ENCODE measurements around the gene HPN.
"Not testable (repeated sequence)": the region's sequence is repeated elsewhere in the genome, so short reads cannot be mapped to it uniquely, and the experiment has no call there.

HPN gene

DNA sequence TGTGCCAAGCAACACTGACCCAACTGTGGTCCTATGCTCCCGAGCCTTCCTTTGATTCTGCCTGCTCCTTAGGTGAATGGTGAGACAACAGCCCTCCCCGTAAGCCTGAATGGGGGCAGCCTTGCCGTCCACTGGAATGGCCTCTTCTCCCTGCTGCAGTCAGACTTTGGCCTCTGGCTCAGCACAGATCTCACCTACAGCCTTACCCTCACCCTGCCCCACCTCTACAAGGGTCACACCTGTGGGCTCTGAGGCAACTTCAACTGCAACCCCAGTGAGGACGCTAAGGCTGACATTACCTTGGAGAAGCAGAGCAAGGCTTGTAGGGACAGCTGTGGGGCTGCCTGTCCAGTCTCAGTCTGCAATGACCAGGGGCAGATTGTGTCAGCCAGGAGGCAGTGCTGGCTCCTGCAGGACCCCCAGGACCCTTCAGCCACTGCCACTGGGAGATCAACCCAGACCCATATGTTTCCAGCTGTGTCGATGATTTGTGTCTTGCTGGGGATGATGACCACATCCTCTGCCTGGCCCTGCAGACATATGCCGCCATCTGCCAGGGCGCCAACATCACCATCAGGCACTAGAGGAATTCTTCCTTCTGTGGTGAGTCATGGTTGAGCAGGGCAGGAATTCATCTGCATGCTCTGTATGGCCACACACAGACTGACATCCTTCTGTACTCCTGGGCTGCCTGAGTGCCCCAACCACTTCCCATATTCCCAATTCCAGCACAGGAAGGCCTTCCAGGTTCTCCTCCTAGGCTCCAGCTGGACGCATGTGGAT lies 46.8 kb downstream of the HPN start:
- peak; percentile 86 for DNase-seq

DNA sequence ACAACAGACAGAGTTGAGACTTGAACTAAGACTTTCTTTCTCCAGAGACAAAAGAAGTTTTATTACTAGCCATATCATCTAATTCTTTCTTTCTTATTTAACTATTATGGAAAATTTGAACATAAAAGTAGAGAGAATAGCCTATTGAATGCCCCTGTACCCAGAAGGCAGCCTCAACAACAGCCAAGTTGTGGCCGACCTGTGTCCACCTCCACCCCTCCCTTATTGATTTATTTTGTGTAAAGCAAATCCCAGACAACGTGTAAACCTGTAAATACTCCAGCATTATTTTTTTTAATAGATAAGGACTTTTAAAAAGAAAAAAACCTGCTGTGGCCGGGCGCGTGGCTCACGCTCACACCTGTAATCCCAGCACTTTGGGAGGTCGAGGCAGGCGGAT lies 48.0 kb downstream of the HPN start:
- no peak for DNase-seq

DNA sequence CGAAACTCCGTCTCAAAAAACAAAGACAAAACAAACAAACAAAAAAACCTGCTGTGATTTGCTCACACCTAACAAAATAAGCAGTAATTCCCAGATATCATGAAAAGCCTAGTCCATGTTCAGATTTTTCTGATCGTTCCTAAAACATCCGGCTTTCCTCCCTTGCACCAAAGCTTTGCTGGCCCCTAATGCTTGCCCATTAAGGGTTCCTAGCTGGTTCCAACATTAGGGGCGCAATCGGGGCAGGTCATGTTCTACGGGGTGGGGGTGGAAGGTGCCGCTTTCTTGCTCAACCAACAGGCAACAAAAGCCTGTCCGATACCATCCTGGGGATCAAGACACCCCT lies 48.6 kb downstream of the HPN start:
- no peak for DNase-seq

DNA sequence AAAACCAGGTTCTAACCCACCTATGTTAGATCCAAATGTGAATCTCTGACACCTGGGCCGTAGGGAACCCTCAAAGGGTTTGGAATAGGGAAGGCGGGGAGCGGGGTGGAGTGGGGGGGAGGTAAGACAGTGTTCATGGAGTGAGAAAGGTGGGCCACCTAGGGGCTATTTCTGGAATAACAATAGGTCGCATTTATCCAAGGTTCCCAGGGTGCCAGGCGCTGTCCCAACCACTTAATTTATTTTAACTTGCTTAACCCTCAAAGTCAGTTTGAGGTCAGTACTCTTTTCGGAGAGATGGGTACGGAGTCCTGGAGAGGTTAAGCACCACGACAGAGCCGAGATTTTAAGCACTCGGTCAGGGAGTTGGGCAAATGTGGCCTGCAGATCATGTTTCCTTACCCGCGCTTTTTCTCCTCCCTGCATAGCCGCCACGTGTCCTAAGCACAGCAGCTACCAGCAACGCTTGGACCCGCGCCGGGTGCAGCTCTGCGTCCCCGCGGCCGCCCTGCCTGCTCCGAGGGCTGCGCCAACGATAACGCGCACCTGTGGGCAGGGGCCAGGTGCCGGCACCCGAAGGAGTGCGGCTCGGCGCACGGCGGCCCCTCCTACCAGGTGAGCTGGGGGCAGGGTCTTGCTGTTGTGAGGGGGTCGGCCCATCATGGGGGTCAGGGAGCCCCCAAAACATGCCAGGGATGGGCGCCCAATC lies 49.1 kb downstream of the HPN start:
- peak; percentile 30 for DNase-seq

DNA sequence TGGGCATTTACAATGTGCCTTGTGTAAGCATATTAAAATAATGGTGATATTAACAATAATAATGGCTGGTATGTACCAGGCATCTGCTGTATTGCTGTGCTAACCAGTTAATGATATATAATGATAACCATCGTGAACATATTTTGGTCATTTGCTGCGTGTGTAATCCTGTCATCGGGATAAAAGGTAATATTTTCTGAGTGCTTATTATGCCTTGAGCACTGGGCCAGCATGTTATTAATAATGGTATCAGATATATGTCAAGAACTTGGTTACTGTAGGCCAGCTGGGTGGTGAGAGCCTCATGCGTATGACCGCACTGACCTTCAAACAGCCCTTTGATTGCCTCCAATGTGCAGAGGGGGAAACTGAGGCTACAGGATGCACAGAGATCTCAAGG lies 51.9 kb downstream of the HPN start:
- DNase-seq, result no peak

DNA sequence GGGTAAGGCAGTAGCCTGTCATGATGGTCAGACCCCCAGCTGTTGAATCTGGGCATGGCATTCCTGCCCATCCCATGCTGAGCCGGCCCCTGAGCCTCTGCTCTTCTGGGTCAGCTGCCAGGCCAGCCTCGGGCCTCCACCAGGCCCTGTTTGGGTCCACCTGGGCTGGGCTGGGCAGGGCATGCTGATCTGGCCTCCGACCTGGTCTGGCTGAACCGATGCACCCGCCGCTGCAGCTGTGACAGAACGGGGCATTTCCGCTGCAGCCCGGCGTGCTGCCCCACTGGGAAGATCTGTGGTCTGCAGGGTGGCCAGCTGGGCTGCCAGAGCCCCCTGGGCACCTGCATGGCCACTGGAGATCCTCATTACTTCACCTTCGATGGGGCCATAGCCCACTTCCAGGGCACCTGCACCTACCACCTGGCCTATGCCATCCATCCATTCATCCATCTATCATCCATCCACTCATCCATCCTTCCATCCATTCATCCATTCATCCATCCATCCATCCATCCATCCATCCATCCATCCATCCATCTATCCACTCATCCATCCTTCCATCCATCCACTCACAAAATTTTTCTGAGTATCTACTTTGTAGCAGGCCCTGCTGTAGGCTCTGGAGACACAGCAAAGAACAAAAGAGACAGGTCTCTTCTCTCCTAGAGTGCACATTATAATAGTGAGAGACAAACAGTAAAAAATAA lies 52.6 kb downstream of the HPN start:
- DNase-seq, result no peak

DNA sequence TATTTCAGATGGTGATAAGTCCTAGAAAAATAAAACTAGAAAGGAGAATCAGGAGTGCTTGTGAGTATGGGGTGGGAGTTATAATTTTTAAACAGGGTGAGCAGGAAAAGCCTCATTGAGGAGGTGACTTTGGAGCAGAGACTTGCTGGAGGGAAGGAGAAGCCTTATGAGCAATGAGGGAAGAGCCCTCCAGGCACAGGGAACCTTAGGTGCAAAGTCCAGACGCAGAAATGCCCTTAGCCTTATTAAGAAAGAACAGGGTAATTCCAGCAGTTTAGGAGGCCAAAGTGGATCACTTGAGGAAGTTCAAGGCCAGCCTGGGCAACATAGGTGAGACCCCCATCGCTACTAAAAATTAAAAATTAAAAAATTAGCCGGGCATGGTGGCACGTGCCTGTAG lies 53.1 kb downstream of the HPN start:
- no peak for DNase-seq

DNA sequence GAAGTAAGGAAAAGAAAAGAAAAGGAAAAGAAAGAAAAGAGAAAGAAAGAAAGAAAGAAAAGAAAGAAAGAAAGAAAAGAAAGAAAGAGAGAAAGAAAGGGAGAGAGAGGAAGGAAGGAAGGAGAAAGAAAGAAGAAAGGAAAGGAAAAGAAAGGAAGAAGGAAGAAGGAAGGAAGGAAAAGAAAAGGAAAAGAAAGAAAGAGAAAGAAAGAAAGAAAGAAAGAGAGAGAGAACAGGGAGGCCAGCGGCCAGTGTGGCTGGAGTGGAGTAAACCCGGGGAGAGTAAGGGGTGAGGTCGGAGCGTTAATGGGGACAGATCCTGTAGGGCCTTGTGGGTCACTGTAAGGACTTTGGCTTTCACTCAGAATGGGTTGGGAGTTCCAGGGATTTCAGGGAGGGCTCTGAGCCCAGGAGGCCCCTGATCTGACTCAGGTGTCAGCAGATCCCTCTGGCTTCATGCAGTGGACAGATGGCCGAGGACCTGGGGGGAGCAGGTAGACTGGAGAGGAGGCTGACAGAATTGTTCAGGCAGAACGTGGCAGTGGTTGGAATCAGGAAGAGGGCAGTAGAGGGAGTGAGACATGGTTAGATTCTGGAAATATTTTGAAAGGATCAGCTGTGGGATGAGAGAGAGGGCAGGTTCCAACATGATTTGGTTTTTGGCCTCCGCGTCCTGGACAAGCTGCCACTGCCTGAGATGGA lies 54.3 kb downstream of the HPN start:
- no peak for DNase-seq

DNA sequence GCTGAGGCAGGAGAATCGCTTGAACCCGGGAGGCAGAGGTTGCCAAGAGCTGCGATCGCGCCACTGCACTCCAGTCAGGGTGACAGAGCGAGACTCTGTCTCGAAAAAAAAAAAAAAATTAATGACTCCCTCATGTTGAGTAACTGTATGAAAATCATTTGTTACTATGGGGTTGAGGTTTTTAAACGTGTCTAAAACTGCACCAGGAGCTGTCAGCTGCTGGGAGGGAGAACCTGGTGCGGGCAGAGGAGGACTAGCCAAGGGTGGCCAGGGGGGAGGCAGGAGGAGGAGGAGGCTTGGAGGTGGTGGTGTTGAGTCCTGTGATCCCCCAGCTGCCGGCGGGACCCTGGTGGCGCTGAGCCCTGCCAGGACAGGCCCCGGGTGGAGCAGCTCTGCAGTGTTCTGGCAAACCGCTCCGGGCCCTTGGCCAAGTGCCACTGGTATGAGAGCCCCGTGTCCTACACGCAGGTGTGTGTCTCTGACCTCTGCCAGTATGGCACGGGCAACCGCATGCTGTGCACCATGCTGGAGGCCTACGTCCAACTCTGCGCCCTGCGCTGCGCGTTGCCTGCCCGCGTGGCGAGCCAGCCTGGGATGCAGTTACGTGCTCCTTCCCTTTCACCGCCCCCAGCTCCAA lies 57.0 kb downstream of the HPN start:
- no peak for DNase-seq

DNA sequence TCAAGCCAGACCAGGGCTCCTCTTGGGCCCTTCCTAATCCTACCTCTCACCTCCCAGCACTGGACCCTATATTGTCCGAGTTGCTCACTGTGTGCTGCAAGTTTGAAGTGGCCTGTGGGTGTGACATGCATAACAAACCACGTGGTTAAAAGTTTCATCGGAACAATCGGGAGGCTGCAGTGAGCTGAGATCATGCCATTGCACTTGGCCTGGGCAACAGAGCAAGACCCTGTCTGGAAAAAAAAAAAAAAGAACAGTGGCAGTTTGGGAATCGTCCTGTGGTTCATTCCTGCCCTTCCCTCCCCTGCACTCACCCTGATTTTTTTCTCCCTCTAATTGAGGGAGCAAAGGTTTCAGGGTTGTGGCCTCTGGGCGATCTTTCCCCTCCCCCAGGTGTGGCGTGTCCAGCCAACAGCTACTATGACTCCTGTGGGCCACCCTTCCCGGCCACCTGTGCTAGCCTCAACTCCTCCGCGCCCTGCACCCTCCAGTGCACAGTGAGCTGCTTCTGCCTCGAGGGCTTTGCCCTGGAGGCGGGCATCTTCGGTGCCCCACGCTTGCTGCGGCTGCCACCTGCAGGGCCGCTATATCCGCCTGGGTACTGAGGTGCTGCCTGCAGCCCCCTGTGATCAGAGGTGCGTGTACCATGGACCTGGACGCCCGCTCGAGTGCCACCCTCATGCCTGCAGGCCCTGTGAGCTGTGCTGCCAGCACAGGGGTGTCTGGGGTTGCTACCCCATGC lies 57.8 kb downstream of the HPN start:
- no peak for DNase-seq

DNA sequence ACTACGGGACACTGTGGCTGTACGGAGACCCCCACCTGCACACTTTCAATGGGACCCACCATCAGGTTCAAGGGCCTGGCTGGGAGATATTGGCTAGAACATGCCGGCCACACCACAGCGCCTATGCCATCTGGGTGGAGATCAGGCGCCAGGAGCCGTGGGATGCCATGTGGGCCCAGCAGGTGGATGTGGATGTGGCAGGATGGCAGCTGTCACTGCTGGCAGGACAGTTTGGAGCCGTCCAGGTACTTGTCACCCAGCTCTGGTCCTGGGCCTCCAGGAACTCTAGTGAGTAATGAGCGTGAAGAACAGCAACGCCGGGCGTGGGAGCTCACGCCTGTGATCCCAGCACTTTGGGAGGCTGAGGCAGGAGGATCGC lies 58.4 kb downstream of the HPN start:
- DNase-seq, result no peak

DNA sequence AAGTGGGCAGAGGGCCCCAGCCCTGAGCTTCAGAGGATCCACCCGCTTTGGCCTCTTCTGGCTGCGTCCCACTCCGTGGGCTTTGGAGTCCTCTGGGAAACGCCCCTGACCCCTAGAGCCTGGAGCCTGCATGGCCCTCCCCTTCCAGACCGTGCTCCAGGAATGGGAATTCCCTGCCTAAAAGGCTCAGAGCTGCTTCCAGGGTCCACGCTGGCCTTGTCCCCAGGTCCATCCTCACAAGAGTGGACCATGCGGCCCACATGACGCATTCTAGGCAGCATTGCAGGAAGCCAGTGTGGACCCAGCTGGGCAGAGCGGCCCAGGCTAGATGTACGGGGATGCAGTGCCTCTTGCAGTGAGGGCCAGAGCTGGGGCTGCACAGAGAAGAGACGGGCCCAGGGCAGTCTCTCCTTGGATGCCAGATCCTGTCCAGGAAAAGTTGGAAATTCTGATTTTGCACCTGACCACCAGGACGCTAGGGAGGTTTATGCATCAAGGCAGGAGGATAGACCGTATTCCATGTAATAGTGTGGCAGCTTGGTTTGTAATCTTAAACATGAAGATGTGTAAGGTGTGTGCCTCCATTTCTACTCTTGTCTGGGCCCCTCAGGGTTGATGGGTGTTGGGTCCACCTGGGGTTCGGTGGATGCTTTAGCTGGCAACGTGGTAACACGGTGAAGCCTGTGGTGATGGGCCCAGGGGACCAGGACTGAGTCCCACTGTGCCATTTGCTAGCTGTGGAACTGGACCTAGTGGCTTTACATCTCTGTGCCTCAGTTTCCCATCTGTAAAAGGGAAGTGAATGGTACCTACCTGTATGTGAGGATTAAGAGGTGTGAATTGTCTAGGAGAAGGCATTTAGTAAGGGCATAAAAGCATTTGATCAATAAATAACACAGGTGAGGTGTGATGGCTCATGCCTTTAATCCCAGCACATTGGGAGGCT lies 59.3 kb downstream of the HPN start:
- DNase-seq, result no peak

DNA sequence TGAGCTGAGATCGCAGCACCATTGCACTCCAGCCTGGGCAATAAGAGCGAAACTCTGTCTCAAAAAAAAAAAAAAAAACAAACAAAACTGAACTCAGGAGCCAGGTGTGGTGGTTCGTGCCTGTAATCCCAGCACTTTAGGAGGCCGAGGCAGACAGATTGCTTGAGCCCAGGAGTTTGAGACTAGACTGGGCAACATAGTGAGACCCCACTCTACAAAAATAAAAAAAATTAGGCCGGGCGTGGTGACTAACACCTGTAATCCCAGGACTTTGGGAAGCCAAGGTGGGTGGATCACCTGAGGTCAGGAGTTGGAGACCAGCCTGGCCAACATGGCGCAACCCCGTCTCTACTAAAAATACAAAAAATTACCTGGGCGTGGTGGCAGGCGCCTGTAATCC lies 60.4 kb downstream of the HPN start:
- DNase-seq, result not testable (repeated sequence)

DNA sequence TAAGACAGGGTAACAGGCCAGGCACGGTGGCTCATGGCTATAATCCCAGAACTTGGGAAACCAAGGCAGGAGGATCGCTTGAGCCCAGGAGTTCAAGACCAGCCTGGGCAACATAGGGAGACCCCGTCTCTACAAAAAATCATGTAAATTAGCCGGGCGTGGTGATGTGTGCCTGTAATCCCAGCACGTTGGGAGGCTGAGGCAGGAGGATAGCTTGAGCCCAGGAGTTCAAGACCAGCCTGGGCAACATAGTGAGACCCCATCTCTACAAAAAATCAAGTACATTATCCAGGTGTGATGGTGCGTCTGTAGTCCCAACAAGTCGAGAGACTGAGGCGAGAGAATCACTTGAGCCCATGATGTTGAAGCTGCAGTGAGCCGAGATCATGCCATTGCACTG lies 62.1 kb downstream of the HPN start:
- not testable (repeated sequence) for DNase-seq

DNA sequence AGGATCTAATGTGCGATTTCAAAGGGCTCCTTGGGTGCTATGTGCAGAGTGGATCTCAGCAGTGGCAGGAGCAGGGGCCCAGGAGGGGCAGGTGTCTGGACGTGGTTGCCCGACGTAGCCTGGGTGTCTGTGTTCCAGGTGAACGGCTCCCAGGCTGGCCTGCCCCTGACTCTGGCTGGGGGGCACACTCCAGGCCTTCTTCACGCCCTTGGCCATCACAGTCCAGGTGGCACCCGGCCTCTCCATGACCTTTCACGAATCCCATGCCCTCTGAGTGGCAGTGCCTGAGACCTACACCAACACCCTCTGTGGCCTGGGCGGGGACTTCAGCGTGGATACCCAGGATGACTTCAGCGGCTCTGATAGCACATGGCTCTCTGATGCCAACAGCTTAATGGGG lies 62.8 kb downstream of the HPN start:
- DNase-seq, result no peak

DNA sequence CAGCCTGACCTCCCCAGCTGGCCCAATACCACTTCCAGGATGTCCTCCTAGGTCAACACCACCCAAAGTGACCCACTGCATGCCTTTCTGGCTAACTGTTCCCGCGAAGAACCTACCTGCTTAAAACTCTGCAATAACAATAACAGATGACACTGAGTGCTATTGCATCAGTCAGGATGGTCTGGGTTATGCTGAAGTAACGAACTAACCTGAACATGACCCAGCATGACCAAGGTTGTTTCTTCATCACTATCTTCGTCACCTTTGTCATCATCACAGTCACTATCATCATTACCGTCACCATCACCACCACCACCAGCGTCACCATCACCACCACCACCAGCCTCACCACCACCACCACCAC lies 63.5 kb downstream of the HPN start:
- no peak for DNase-seq

DNA sequence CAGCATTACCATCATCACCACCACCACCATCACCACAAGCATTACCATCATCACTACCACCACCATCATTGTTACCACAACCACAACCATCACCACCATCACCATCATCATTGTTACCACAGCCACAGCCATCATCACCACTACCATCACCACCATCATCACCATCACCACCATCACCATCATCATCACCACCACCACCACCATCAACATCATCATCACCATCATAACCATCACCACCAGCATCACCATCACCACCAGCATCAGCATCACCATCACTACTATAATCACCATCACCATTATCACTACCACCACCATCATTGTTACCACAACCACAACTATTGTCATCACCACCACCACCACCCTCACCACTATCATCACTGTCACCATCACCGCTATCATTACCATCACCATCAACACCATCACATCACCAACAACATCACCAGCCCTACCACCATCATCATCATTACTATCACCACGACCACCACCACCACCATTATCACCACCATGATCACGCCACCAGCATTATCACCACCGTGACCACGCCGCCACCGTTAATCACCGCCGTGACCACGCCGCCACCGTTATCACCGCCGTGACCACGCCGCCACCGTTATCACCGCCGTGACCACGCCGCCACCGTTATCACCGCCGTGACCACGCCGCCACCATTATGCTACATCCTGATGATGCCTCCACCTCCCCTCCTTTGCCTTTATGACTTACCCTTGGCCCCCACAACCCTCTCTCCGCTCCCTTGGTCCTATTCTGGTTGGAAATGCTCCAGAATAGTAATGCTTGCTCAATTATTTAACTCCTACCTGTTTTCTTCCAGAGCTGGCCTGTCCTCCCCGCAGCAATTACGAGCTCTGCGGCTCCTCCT lies 64.1 kb downstream of the HPN start:
- DNase-seq, result no peak

DNA sequence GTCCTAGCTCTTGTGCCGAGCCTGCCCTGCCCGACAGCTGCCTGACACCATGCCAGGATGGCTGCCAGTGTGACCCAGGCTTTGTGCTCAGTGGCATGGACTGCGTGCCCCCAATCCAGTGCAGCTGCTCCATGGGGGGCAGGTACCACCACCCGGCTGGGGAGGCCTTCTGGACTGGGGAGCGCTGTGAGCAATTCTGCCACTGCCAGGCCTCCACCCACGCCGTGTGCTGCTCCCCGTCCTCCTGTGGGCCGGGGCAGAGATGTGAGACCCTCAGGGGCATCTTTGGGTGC lies 64.7 kb downstream of the HPN start:
- no peak for DNase-seq

DNA sequence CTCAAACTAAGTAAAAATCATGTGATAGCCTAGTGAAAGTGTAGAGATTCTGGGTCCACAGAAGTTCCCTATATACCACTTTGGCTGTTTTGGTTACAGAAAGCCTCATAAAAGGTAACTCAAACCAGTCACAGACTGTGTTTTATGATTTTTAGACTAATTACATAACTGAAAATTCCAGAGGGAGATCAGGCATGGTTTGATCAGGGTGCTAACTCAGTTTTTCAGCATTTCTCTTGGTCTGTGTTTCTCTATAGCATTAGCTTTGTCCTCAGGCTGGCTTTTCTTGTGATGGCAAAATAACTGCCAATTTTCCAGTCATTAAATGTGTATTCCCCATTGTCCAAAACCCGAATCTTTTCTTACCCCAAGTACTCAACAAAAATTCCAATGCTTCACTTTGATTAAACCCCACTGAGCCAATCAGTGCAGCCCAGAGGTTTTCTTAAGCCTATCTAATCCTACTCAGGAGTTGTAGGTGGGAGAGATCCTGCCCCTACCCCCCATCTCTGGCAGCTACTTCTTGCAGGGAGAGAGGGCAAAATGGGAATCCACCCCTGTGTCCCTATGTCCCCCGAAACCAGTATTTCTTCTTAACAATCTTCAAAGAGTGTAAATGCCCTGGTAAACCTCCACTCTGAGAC lies 65.5 kb downstream of the HPN start:
- DNase-seq, result no peak

DNA sequence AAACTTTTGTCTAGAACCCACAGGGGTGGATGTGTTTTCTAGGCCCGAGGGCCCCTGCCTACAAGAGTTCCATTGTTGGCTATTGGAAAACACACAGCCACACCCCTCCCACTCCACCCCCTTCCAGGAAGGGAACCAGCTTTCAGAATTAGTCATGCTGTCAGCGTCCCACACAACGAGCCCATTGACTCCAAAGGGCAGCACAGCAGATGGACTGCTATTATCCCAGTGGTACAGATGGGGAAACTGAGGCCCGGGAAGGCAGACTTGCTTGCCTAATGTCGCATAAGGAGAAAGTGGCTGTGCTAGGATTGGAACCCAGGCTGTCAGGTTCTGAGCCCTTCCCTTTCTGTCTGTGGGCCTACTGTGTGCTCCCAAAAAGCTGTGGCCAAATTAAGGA lies 66.0 kb downstream of the HPN start:
- peak; percentile 20 for DNase-seq

Data from NCI-H226 (cell line).